Testis (tissue), 2 donors: ENCODE measurements around the gene SLC25A25.

Experiments
- CTCF ChIP-seq, 3 experiments: fragments of 450-650 bp in 2 of 3; fragments of 200-600 bp in 1 of 3; sonication (generic) in 1 of 3; IDR thresholded peaks; one replicate each; pipeline ENCODE4 v1.5.1; 2016 to 2019; ENCODE audit warnings: antibody characterized with exemption in 3 of 3, mild to moderate bottlenecking in 2 of 3, moderate library complexity in 1 of 3
- POLR2A ChIP-seq: fragments of 450-650 bp; IDR thresholded peaks from one replicate; pipeline ENCODE4 v1.6.1; 2017; ENCODE audit warnings: antibody characterized with exemption, mild to moderate bottlenecking, moderate library complexity

GRCh38 chr9:128056887-128057723, 10.9 kb upstream of the SLC25A25 start:
- TF ChIP-seq CTCF (IDR thresholded peaks at IDR 0.05) = no peak
- TF ChIP-seq POLR2A = no peak
